Chondrocyte (in vitro differentiated cells): ENCODE results near the gene RETREG1. TPM values are rescaled to one million over a fixed set of nuclear protein-coding genes. Genes with fewer than 3 reads are reported as not detected.

ENCODE experiments used
- DNase-seq: peaks from one replicate; pipeline ENCODE4 v3.0.0; 2021; ENCODE audit warnings: mixed read lengths, low spot score
- H3K27ac Mint-ChIP-seq: one replicate; pipeline ENCODE4 v1.8.0; 2021; ENCODE audit warnings: mild to moderate bottlenecking, moderate library complexity, mixed read lengths; ENCODE audit not compliant: unreplicated experiment
- H3K27me3 Mint-ChIP-seq: 2 replicates; pipeline ENCODE4 v1.8.0; 2021; ENCODE audit warnings: low read depth, mixed read lengths
- H3K36me3 Mint-ChIP-seq: 2 replicates; pipeline ENCODE4 v1.8.0; 2021; ENCODE audit warnings: low read depth, mixed read lengths
- H3K4me1 Mint-ChIP-seq: 2 replicates; pipeline ENCODE4 v1.8.0; 2021; ENCODE audit warnings: low read depth, mild to moderate bottlenecking, mixed read lengths
- H3K4me3 Mint-ChIP-seq: one replicate; pipeline ENCODE4 v1.8.0; 2021; ENCODE audit warnings: mild to moderate bottlenecking, moderate library complexity, mixed read lengths; ENCODE audit not compliant: unreplicated experiment
- H3K9me3 Mint-ChIP-seq: 2 replicates; pipeline ENCODE4 v1.8.0; 2021; ENCODE audit warnings: low read depth, mixed read lengths
- total RNA-seq: library from RNA; stranded (reverse); gene quantifications from 3 replicates; pipeline ENCODE4 v1.2.1, GENCODE V29; 2021
- TF ChIP-seq, protein P1 (sequence below): fragments of 200-600 bp; sonication (generic); IDR thresholded peaks from 2 replicates; pipeline ENCODE4 v1.5.0; 2021; ENCODE audit warnings: antibody characterized with exemption, mild to moderate bottlenecking, moderate library complexity

The RETREG1 gene
- total RNA-seq, 1 donor from 2014 or later: 3.3 TPM

DNA sequence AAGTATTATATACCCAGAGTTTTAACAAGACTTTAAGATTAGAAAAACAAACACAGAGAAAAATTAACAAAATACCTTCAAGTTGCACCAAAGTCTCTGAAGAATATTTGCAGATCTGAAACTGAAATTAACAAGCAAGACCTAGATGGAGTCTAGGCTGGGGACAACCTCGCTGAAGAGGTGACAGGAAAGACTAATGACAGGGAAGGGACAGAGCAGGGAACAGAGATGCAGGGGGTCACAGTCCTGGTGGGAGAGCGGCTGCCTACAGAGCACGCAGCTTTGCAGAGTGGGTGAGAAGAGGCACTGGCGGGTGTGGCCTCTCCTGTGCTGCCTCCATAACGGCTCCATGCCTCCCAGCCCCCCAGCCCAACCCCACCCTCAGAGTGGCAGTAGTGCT lies 13.5 kb downstream of the RETREG1 start:
- TF ChIP-seq, protein P1, sequence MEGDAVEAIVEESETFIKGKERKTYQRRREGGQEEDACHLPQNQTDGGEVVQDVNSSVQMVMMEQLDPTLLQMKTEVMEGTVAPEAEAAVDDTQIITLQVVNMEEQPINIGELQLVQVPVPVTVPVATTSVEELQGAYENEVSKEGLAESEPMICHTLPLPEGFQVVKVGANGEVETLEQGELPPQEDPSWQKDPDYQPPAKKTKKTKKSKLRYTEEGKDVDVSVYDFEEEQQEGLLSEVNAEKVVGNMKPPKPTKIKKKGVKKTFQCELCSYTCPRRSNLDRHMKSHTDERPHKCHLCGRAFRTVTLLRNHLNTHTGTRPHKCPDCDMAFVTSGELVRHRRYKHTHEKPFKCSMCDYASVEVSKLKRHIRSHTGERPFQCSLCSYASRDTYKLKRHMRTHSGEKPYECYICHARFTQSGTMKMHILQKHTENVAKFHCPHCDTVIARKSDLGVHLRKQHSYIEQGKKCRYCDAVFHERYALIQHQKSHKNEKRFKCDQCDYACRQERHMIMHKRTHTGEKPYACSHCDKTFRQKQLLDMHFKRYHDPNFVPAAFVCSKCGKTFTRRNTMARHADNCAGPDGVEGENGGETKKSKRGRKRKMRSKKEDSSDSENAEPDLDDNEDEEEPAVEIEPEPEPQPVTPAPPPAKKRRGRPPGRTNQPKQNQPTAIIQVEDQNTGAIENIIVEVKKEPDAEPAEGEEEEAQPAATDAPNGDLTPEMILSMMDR: no peak
- Mint-ChIP-seq H3K9me3 (no peaks in the 10 kb centered on the region), H3K27ac (no peak overlapping the region), H3K27me3 (peaks cover 9% of the 10 kb centered on the region), H3K4me1 (peaks cover 14% of the 10 kb centered on the region), H3K4me3 (no peak overlapping the region), H3K36me3 (no peaks in the 10 kb centered on the region)
- DNase-seq: no peak

DNA sequence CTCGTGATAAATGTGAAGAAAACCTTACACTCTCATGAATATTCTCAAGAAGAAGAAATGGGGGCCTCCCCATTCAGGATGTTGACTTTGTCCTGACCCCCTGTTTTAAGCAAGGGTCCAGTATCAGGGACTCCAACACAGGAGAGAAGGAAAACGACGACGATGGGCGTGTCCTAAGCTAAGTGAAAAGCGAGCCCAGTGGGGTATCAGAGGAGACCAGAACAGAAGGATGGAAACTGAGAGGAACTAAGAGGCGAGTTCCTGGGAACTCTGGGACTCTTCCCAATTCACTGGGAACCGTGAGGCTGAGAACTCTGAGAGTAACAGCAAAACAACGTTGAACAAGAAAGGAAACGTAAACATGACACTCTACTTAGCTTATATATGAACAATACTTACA lies 14.6 kb downstream of the RETREG1 start:
- Mint-ChIP-seq H3K9me3 (no peaks in the 10 kb centered on the region), H3K36me3 (no peaks in the 10 kb centered on the region), H3K27me3 (peaks cover 9% of the 10 kb centered on the region), H3K4me1 (peaks cover 14% of the 10 kb centered on the region), H3K27ac (no peak overlapping the region), H3K4me3 (no peak overlapping the region)
- TF ChIP-seq, protein P1: no peak
- DNase-seq: no peak

DNA sequence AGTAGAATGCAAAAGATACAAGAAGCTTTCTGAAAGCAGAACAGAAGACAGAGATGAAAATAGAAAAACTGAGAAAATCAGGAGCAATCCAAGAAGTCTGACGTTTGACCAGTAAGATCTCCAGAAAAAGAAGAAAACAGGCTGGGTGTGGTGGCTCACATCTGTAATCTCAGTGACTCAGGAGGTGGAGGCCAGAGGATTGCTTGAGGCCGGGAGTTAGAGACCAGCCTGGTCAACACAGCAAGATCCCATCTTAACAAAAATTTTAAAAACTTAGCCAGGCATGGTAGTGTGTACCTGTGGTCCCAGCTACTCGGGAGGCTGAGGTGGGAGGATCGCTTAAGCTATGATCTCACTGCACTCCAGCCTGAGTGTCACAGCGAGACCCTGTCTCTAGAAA lies 15.9 kb downstream of the RETREG1 start:
- Mint-ChIP-seq H3K27me3 (peaks cover 6% of the 10 kb centered on the region), H3K9me3 (no peaks in the 10 kb centered on the region), H3K36me3 (no peaks in the 10 kb centered on the region), H3K4me3 (no peak overlapping the region), H3K4me1 (peaks cover 14% of the 10 kb centered on the region), H3K27ac (peak overlapping the region; percentile 47)
- TF ChIP-seq, protein P1: no peak
- DNase-seq: no peak

DNA sequence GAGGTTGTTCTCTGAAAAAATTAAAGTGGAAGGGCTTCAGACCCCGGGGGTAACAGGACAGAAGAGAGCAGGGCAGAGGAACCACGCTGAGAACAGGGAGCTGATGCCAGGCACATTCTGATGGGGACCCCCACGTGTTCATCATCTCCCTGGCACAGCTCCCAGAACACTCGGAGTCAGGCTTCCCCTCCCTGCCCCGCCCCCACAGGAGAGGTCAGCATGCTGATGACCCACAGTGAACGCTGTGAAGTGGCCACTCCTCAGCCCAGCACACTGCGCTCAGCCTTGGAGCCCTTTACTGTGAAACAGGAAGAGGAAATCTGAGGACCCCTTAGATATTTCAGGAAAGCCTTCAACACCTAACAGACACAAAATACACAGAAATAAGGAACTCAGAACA lies 16.4 kb downstream of the RETREG1 start:
- DNase-seq: no peak
- Mint-ChIP-seq H3K27me3 (peaks cover 5% of the 10 kb centered on the region), H3K9me3 (no peaks in the 10 kb centered on the region), H3K4me3 (no peak overlapping the region), H3K36me3 (no peaks in the 10 kb centered on the region), H3K4me1 (peaks cover 14% of the 10 kb centered on the region), H3K27ac (no peak overlapping the region)
- TF ChIP-seq, protein P1: no peak

DNA sequence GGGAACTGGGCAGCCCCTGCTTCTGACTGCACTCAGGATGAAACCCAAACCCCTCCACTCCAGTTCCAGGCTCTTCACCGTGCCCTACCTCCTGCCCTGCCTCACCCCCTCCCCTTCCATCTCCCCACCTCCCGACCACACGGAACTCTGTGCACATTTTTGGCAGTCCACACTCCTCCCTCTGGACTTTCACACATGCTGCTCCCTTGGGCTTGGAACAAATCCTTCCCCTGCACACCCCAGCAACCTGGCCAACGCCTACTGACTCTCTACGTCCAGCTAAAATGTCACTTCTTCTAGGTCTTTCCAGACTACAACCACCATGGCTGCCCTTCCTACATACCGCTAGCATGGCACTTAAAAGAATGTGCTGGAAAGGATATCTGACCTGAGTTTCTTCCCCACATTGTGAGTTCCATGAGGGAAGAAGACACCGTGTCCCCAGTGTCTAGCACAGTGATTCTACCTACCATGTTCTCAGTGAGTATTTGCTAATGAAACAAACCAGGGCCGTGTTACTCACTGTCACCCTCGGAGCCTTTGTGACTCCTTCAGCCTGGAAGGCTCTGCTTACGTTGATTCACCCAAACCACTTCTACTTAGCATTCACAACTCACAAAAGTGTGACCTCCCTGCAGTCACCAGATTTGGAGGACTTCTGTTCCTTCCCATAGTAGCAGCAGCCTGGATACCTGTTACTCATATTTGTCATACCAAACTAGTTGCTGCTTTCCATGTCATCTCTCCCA lies 18.7 kb downstream of the RETREG1 start:
- Mint-ChIP-seq H3K4me3 (no peak overlapping the region), H3K36me3 (no peaks in the 10 kb centered on the region), H3K9me3 (no peaks in the 10 kb centered on the region), H3K4me1 (peaks cover 16% of the 10 kb centered on the region), H3K27ac (peak overlapping the region; percentile 25), H3K27me3 (no peaks in the 10 kb centered on the region)
- TF ChIP-seq, protein P1: no peak
- no peak for DNase-seq
